Measurements from ENCODE around the gene IBTK. TPM values are rescaled to one million over a fixed set of nuclear protein-coding genes. Genes with fewer than 3 reads are reported as not detected.
"Not testable (repeated sequence)": the region's sequence is repeated elsewhere in the genome, so short reads cannot be mapped to it uniquely, and the experiment has no call there.

IBTK gene
- polyA plus RNA-seq, 3 donors = 12.0 to 22.6 (median 12.7) TPM

GRCh38 chr6:82142524-82142923, 105.0 kb downstream of the IBTK start:
- H3K27ac ChIP-seq (ENCODE audit: low read depth, low read length) = no peak overlapping the region
- WGBS, 3 donors = 90 to 97% (median 97%) methylated on average over 4 of the region's 4 CpGs

GRCh38 chr6:82138075-82138791, 109.3 kb downstream of the IBTK start:
- H3K27ac ChIP-seq (ENCODE audit: low read depth, low read length) = no peak overlapping the region
- WGBS, 3 donors = 76 to 84% (median 82%) methylated on average over 8 of the region's 8 CpGs

GRCh38 chr6:82131441-82131840, 116.1 kb downstream of the IBTK start:
- WGBS, 3 donors = 77 to 85% (median 77%) methylated on average over 2 of the region's 2 CpGs
- H3K27ac ChIP-seq (ENCODE audit: low read depth, low read length) = no peak overlapping the region

- 31 to 76% (median 65%) methylated on average over 3 of the region's 3 CpGs for WGBS, 3 donors
- no peak overlapping the region for H3K27ac ChIP-seq (ENCODE audit: low read depth, low read length)
Observed at GRCh38 chr6:82129797-82130196, 117.7 kb downstream of the IBTK start.

GRCh38 chr6:82128973-82129372, 118.6 kb downstream of the IBTK start:
- H3K27ac ChIP-seq (ENCODE audit: low read depth, low read length) = not testable (repeated sequence)
- WGBS, 3 donors = 83 to 92% (median 90%) methylated on average over 9 of the region's 9 CpGs

- H3K27ac ChIP-seq (ENCODE audit: low read depth, low read length) = no peak overlapping the region
- 93 to 95% (median 94%) methylated on average over 7 of the region's 7 CpGs for WGBS, 3 donors
Observed at GRCh38 chr6:82123632-82124031, 123.9 kb downstream of the IBTK start.

Other genes with a start within 250 kb of the IBTK start
- gene TPBG, start 116.1 kb upstream of the IBTK start, polyA plus RNA-seq = 10 to 100 TPM in 1 of 3 donors, 1 to 10 TPM in 2; 3.0 to 10.7 (median 5.5) TPM